NCI-H345 treated with DMSO at 0.1 percent for 48 hours (cell line): ENCODE results near the gene TTC34.

Experiments used
- DNase-seq: peaks from one replicate; lab custom pipeline; 2025; ENCODE audit not compliant: unreplicated experiment; lab: John Stamatoyannopoulos, UW

Gene TTC34

DNA sequence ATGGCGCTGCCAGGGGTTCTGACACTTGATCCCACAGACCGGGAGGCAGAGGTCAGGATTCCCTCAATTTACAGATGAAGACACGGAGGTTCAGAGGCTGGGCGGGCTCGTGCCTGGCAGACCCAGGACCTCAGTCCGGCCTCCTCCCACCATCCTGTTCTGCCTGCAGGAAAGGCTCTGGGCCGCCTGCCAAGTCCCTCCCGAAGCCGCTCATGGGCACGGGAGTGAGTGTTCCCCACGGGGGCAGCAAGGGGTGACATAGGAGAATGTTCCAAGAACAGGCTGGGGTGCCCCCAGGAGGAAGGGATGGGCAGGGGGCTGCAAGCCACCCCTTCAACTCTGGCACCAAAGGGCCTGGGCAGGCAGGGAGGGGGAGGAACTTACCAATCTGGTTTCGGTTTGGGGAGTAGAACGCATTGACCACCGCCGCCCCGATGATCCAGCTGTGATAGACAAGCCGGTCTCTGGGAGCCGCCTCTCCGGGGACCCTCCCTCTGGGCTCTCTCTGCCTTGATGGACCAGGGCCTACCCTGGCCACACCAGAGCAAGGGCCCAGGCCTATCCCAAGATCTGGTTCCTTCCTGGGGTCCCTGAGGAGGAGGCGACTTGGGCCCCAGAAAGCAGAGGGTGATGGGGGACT lies 207.4 kb downstream of the TTC34 start:
- no peak for DNase-seq

DNA sequence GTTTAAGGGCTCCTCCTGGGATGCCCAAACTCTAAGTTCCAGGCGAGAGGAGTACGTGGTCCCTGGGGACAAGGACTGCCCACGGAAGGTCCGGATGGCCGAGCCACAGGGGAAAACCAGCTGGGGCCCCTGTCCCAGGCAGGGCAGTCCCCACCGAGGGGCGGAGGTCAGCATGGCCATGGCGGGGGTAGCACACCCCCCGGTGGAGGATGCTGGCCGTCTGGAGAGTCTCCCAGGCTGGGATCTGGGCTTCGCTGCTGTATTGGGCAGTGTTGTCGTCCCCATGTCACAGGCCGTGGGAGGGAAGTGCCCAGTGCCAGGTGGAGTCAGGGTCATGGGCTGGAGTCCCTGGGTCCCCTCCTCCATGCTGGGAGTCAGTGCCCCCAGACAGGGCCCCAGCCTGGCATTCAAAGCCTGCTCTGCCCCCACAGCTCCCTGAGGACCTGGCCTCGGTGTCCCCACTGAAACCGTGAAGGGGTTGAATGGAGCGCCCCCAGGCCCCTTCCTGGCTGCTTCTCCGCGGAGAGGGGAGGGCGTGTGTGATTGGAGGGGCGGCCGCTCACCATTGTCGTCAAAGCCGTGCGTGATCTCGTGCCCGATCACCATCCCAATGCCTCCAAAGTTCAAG lies 208.1 kb downstream of the TTC34 start:
- no peak for DNase-seq

DNA sequence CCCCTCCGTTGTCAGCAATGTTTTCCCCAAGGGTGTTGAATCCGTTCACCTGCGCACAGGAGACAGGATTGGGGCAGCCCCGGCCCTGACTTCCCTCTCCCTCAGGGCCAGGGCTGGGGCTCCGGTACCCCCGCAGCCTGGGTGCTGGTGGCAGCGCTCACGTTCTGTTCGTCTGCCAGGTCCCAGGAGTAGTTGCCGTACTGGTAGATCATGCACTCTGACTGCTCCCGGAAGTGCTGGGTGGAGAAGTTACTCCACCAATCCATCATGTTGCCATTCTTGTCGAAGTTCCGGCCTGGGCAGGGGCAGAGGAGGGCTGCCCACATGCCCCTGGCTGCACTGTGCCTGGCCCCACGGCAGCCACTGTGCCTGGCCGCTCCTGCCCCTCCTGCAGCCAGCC lies 208.8 kb downstream of the TTC34 start:
- DNase-seq: no peak

DNA sequence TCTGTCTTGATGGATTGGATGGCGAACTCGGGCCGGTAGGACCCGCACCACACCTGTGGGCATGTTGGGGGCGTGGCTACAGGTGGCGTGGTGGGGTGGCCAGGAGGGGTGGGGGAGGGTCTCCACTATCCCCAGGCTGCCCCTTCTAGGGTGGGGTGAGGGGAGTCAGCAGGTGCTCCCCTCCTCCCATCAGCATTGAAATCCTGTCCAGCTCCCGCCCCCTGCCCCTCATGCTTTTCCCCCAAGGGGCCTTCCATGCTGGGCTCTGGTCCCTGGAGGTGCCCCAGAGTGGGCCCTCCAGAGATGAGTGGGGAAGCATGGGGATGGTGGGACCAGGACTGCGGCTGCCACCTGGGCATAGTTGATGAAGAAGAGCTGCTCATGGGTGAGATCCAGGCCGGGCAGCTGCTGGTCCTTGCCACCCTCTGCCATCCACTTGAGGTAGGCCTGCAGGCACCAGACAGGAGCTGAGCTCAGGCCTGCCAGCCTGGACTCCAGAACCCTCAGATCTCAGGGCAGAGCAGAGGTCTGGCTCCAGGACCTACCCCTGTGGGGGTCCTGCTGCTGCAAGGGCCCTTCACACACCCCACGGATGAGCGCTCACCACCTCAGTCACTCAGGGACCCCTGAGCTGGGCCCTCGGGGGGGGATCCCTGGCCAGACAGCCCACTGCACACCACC lies 209.8 kb downstream of the TTC34 start:
- no peak for DNase-seq

DNA sequence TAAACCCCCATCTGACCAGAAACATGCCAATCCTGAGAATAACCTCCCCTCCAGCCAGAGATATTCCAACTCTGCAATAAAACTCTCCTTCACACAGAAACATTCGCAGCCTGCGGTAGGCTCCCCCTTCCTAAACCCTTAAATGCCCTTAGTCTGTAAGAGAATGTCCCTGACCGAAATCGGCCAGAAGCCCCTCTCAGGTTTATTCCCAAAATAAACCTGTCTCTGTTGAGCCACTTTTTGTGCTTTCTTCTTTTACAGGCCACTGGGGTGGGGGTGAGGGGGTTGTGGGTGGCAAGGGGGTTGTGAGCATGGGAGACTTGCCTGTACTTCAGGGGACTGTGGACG lies 210.3 kb downstream of the TTC34 start:
- no peak for DNase-seq

DNA sequence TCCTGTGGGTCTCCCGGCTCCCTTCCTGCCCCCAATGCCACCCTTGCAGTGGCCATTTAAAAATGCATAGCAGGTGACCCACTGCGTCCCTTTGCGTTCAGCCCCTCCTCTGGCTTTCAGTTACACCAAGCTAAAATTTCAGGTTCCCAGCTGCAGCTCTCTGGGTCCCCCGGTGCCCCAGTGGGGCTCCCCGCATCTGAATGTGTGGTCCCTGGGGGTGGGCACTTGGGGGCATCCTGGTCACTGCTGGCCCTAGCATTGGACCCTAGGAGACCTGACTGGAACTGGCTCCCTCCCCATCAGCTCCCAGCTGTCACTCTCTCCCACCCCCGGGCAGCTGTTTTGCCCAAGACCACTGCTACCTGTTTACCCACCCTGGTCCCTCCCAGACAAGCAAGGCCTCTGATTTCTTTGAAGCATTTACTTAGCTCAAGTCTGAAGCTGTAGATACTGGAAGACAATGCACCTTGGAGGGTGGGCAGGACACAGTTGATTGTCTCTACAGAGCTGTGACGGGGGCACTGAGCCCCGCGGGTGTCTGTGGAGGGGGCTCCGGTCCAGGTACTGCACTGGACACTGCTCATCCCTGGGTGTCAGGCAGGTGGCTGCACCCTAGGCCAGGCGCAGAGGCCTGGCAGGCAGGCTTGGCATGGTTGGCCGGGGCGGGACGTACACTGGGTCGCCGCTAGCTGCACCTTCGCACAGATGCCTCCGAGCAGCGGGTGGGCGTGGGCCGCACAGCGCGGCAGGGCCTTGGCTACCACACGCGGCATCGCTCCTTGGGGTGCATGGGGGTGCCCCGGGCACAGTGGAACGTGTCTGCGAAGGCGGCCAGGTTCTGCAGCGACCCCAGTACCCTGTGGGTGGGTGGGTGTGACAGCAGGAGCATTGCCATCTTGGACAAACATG lies 211.0 kb downstream of the TTC34 start:
- DNase-seq: no peak

DNA sequence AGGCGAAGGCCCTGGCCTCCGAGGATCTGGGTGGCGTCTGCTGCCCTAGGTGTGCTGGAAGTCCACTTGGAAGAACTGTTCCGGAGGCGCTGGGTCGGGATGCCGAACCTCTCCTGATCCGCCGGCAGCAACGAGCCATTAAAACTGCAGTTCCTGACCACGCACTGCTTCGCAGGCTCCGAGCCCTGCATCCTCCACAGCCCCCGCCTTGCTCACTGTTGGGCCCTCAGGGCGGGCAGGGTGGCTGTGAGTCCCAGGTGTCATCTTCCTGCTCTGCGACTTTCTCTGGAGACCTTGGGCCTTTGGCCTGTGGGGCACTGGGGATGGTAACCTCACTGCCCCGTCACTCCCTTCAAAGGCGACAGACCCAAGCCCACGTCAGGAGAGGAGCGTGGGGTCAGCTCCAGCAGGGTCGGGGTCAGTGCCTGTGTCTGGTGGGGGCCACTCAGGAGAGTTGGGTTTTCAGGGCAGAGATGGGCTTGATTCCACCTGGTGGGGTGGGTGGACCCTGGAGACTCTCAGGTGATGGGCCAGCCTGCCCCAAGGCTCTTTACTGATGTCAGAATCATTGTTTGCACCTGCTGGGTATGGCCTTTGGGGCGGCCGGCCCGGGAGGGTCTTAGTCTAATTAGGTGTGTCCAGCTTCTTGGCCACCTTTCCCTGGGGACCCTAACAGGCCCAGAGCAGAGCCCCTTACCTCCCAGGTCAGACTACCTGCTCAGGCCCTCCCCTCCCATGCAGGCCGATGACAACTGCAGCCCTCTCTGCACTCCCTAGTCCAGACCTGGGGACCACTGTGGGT lies 211.9 kb downstream of the TTC34 start:
- no peak for DNase-seq

DNA sequence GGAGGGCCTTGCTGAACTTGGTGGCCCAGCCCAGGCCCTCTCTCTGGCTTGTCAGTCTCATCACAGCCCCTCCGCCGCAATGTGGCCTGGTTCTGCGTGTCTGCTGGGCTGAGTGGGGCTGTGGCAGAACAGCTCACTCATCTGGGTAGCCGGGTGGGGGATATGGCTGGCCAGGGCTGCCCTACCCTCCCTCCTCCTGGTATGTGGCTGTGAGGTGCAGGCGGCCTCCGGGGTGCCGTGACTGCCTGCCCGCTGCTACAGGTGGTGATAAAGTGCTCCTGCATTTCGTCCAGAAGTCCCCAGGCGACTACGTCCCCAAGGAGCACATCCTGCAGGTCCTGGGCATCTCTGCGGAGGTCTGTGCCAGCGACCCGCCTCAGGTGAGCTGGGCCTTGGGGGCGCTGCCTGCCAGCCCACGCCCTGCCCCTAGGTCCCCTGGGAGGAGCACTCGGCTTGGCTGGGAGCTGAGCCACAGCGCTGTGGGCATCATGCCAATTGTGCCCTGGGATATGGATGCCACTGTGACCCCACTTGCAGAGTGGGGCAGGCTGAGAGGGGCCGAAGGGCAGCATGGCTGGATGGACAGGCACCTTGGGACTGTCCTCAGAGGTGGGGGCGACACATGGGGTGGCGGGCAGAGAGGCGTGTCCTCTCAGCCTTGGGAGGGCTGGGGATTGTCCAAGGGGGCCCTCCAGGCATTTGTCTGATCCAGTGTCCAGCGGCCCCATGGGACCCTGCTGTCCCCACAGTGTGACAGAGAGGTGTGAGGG lies 212.6 kb downstream of the TTC34 start:
- DNase-seq: no peak

DNA sequence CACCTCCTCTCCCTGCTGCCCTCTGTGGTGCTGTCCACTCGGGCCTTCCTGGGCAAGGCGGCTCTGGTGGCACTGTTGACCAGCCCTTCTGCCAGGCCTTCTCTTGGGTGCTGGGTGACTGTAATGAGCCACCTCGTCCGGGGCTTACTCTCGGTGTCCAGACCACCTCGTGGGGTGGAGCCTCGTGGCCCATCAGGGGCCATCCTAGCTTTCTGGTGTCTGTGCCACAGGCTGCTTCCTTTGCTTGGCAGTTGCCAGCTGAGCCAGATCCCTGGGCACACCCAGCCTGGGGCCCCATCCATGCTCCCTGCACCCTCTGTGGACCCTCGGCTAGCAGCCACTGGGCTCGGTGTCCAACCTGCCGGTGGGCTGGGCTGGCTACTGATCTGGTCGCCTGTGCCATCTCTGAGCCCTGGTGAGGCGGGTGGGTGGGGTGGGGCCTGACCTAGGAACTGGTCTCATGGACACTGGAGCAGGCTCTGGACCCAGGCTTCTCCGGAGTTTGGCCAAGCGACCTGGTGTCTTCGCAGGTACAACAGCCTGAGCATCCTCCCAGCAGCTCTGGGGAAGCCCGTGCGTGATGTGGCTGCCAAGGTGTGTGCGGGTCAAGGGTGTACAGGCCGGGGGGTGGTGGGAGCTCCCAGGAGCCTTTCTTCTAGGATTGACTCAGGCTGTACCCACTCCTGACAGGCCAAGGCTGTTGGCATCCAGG lies 213.5 kb downstream of the TTC34 start:
- DNase-seq: no peak

DNA sequence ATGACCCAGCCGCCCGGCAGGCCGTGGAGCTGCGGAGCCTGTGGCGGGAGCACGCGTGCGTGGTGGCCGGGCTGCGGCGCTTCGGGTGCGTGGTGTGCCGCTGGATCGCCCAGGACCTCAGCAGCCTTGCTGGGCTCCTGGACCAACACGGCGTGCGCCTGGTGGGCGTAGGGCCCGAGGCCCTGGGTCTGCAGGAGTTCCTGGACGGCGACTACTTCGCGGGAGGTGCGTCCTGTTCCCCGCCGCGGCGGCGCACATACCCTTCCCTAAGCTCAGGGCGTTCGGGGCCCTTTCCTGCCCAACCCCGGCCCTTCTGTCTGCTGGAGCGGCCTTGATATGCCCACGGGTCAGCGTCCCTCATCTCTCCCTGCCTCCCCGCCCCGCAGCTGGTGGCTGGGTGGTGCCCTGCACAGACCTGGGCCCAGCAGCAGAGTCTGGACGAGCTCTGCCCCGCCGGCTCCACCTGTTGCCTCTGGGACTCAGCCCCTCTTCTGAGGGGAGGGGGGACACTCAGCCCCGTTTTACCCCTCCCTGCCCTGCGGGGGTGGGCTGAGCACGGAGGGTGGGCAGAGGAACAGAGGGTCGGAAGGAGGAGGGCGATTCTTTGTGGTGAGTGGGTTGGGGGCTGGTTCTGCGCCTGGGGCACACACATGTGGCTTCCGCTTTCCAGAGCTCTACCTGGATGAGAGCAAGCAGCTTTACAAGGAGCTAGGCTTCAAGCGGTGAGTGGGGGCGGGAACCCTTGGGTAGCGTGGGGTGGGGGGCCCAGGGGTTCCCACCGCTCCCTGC lies 214.2 kb downstream of the TTC34 start:
- DNase-seq: no peak

DNA sequence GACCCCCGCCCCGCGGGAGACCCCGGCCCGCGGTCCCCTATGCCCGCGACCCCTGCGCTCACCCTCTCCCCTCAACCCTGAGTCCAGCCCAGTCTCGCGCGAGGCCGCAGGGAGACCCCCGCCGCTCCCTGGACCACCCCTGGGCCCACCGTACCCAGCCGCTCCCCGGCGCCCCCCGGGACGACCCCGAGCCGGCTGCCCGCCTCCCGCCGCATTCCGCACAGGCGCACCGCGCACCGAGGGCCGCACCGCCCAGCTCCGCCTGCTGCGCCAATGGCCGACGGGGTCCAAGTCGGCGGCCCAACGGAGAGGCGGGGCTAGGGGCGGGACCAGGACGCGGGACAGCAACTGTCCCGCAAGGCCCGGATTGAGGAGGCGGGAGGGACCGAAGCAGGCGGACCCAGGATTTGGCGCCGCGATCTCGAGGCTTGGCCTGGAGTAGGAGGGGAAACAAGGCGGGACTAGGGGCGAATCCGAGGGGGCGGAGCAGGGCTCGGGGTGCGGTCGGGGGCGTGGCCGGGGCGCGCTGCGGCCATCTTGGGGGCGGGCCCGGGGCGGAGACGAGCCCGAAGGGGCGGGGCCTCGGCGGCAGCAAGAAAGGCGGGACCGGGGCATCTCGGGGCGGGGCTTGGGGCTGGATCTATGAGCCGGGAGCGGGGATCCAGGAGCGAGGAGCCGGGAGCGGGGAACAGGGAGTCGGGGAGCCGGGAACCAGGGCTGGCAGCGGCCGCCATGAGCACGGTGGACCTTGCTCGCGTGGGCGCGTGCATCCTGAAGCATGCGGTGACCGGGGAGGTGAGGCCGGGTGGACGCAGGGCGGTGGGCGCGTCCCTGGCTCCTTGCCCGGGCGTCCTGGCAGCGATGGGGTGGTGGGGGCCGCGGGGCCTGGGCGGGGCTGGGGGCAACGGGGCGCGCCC lies 215.1 kb downstream of the TTC34 start, which contains the start of gene PRXL2B:
PRXL2B (plus strand) TSS at position 624 of the 917 bp plus-strand sequence; CDS start at position 733, 109 bp downstream.
- peak; percentile 93 for DNase-seq
